Measurements from ENCODE around the gene CKMT1B. TPM values are rescaled to one million over a fixed set of nuclear protein-coding genes. Genes with fewer than 3 reads are reported as not detected.

Gene CKMT1B
- not detected in 2 replicates for total RNA-seq

GRCh38 chr15:43593328-43594190, at the start of gene CKMT1B:
CKMT1B (plus strand) TSS chr15:43594027; CDS start chr15:43594219, 192 bp downstream.

GRCh38 chr15:43589778-43590466, 3.9 kb upstream of the CKMT1B start, which contains the start of gene PPIP5K1:
PPIP5K1 (minus strand) TSS chr15:43590208; CDS start chr15:43584504, 5,704 bp downstream.

DNA sequence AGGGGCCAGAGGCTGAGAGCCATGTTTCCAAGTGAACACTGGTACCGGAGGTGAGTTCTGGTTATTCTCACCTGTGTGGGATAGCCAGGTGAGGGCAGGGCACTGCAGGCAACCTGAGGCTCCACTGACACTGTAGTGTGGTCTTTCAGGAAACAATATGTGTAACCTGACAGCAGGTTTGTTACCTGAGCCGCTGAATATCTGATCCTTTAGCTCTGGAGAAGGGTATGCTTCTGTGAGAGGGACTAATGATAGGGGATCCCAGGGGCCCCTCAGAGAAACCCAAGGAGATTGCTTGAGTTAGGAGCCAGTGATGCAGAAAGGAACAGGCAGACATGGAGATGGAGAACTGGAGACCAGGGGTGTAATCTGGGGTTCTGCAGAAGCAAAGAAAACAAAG, 24.9 kb downstream of the CKMT1B start, which contains the start of gene STRC:
TSS of gene STRC (minus strand) at position 101 of the 400 bp plus-strand sequence. CDS start at position 23, 78 bp downstream.

Other genes starting within 250 kb of the CKMT1B start
- 18.1 and 22.4 TPM in 2 replicates for gene ZSCAN29, start 223.0 kb upstream of the CKMT1B start, total RNA-seq
- gene TUBGCP4, start 222.9 kb upstream of the CKMT1B start, total RNA-seq: 9.8 and 14.2 TPM in 2 replicates
- gene TP53BP1, start 100.9 kb upstream of the CKMT1B start, total RNA-seq: 106 and 141 TPM in 2 replicates
- gene MAP1A, start 76.4 kb upstream of the CKMT1B start, total RNA-seq: 60.0 and 132 TPM in 2 replicates
- gene PPIP5K1, start 3.8 kb upstream of the CKMT1B start, total RNA-seq: 20.8 and 81.9 TPM in 2 replicates
- gene STRC, start 24.8 kb downstream of the CKMT1B start, total RNA-seq: 0.09 and 0.30 TPM in 2 replicates
- gene CATSPER2, start 54.8 kb downstream of the CKMT1B start, total RNA-seq: 0.89 and 9.6 TPM in 2 replicates
- gene CKMT1A, start 99.8 kb downstream of the CKMT1B start, total RNA-seq: not detected in 2 replicates
- gene PDIA3, start 152.4 kb downstream of the CKMT1B start, total RNA-seq: 529 and 690 TPM in 2 replicates
- gene ELL3, start 182.9 kb downstream of the CKMT1B start, total RNA-seq: 1.7 and 2.7 TPM in 2 replicates
- gene SERF2, start 198.3 kb downstream of the CKMT1B start, total RNA-seq: 844 and 1,099 TPM in 2 replicates
- gene SERINC4, start 206.2 kb downstream of the CKMT1B start, total RNA-seq: not detected in 2 replicates
- gene HYPK, start 206.6 kb downstream of the CKMT1B start, total RNA-seq: 4.8 and 5.8 TPM in 2 replicates
- gene MFAP1, start 230.7 kb downstream of the CKMT1B start, total RNA-seq: 27.9 and 31.5 TPM in 2 replicates
- 3.0 and 11.5 TPM in 2 replicates for gene WDR76, start 233.0 kb downstream of the CKMT1B start, total RNA-seq

All from smooth muscle cell of the umbilical artery (primary cell).